Neutrophil (primary cell): Measurements from ENCODE around the gene PRCC.

ENCODE experiments used
- H3K27ac ChIP-seq: fragments of 200-600 bp; sonication (generic); 2 replicates; pipeline ENCODE4 v1.5.1; 2016; ENCODE audit warnings: mild to moderate bottlenecking, moderate library complexity
- H3K27me3 ChIP-seq: fragments of 200-600 bp; sonication (generic); 2 replicates; pipeline ENCODE4 v1.6.0; 2016; ENCODE audit warnings: mild to moderate bottlenecking
- H3K36me3 ChIP-seq: fragments of 200-600 bp; sonication (generic); 2 replicates; pipeline ENCODE4 v1.5.1; 2017
- H3K4me1 ChIP-seq, 2 experiments: fragments of 200-600 bp in 1 of 2; sonication (generic) in 1 of 2; 1 replicate in 1 of 2; 2 replicates in 1 of 2; pipeline versions ENCODE4 v1.5.1 to v1.6.1; 2013 to 2016; ENCODE audit warnings: low read depth in 1 of 2, low read length in 1 of 2, mild to moderate bottlenecking in 1 of 2, moderate library complexity in 1 of 2; ENCODE audit not compliant: control insufficient read depth in 1 of 2, insufficient read depth in 1 of 2
- H3K4me3 ChIP-seq, 2 experiments: fragments of 200-600 bp in 1 of 2; sonication (generic) in 1 of 2; 1 replicate in 1 of 2; 2 replicates in 1 of 2; pipeline ENCODE4 v1.5.1; 2013 to 2016; ENCODE audit warnings: low read depth in 1 of 2, low read length in 1 of 2, mild to moderate bottlenecking in 1 of 2, moderate library complexity in 1 of 2
- H3K9me3 ChIP-seq: fragments of 200-600 bp; sonication (generic); 2 replicates; pipeline ENCODE4 v1.5.1; 2016
- TF ChIP-seq, protein P1 (sequence below): fragments of 200-600 bp; sonication (generic); IDR thresholded peaks from 2 replicates; pipeline ENCODE4 v1.5.1; 2016; ENCODE audit warnings: antibody characterized with exemption

PRCC gene

DNA sequence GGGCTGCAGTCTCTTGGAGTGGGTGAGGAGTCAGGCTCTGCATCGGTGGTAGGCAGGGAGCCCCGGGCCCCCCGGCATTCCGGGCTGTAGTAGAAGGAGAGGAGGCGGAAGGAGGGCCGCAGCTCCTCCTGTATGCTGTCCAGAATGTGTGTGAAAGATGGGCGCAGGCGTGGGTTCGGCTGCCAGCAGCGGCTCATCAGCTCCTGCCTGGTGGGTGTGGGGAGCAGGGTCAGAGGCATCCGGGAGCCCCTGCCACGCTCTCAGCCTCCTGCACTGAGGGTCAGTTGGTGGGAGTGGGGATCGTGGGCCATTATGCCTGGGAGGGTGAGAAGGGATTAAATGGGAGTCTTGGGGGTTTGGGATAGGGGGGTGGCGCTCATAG lies 73.6 kb downstream of the PRCC start:
- Histone ChIP-seq H3K36me3 (no peaks in the 10 kb centered on the region), H3K27ac (no peak overlapping the region), H3K27me3 (peaks cover 98% of the 10 kb centered on the region), H3K4me3 (no peak overlapping the region), H3K9me3 (no peaks in the 10 kb centered on the region), H3K4me1 (peaks cover 0 to 4% of the 10 kb centered on the region in 2 experiments)
- TF ChIP-seq, protein P1, sequence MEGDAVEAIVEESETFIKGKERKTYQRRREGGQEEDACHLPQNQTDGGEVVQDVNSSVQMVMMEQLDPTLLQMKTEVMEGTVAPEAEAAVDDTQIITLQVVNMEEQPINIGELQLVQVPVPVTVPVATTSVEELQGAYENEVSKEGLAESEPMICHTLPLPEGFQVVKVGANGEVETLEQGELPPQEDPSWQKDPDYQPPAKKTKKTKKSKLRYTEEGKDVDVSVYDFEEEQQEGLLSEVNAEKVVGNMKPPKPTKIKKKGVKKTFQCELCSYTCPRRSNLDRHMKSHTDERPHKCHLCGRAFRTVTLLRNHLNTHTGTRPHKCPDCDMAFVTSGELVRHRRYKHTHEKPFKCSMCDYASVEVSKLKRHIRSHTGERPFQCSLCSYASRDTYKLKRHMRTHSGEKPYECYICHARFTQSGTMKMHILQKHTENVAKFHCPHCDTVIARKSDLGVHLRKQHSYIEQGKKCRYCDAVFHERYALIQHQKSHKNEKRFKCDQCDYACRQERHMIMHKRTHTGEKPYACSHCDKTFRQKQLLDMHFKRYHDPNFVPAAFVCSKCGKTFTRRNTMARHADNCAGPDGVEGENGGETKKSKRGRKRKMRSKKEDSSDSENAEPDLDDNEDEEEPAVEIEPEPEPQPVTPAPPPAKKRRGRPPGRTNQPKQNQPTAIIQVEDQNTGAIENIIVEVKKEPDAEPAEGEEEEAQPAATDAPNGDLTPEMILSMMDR, result no peak

DNA sequence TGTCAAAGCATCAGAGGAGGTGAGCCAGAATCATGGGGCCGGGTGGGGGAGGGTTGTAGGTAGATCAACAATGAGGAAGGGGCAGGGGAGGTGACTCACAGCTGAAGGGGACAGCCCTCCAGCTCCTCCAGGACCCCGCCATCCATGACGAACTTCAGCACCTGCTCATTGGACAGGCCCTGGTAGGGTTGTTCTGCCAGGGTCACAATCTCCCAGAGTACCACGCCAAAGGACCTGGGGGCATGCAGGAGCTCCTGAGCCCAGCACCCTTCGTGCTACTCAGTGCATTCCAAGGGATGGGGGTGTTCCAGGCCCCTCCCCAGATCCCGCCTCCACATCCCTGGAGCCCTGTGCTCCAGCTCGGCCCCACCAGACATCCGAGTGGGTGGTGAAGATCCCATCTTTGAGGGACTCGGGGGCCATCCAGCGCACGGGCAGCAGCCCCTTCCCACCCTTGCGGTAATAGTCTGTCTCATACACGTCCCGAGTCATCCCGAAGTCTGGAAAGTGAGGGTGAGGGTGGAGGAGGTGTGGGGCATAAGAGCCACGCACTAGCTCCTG lies 74.0 kb downstream of the PRCC start:
- H3K27me3 ChIP-seq, result peaks cover 98% of the 10 kb centered on the region
- no peaks in the 10 kb centered on the region for H3K9me3 ChIP-seq
- H3K36me3 ChIP-seq, result no peaks in the 10 kb centered on the region
- TF ChIP-seq, protein P1, result no peak
- peaks cover 0 to 4% of the 10 kb centered on the region in 2 experiments for H3K4me1 ChIP-seq
- no peak overlapping the region for H3K27ac ChIP-seq
- no peak overlapping the region for H3K4me3 ChIP-seq

DNA sequence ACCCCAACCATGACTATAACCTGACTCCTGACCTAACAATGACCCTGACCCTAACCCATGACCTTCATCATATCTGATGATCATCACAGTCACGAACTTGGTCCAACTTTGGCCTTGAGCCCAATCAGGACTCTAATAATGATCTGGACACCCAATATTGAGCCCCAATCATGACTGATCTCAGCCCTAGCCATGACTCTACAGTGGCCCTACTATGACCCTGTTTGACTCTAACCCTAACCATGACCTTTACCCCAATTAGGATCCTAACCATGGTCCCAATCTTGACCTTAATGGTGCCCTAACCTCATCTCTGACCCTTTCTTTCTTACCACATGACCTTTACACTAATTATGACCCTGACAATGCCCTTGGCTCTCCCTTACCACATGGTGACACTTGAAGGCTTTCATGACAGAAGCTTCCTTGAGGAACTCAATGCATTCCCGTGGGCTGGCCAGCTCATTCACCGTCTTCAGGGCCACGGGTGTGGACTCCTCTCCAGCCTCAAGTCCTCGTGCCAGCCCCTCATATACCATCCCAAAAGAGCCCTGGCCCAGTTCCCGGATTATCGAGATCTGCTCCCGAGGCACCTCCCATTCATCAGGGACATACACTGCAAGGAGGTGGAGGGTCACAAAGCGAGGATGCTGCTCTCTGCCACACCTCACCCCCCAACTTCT lies 75.4 kb downstream of the PRCC start:
- TF ChIP-seq, protein P1, result no peak
- Histone ChIP-seq H3K36me3 (no peaks in the 10 kb centered on the region), H3K9me3 (no peaks in the 10 kb centered on the region), H3K4me1 (peaks cover 0 to 4% of the 10 kb centered on the region in 2 experiments), H3K27me3 (peaks cover 98% of the 10 kb centered on the region), H3K4me3 (no peak overlapping the region), H3K27ac (no peak overlapping the region)

DNA sequence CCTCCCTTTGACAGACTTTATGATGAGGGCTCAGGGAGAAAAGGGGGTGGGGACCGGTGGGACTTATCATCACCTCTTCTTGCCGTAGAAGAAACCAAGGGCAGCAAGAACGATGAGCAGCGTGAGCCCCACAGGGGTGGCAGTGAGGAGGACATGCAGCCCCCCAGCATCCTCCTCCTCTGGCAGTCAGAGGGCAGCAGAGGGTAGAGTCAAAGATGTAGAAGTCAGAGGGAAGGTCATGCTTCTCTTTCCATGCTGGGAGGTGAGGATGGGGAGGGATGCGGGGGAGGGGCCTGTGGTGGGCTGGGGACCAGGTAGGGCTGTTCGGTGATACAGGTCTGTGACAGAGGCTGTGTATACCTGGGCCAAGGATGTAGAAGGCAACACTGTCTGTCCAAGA lies 76.8 kb downstream of the PRCC start:
- TF ChIP-seq, protein P1, result no peak
- Histone ChIP-seq H3K4me3 (no peak overlapping the region), H3K36me3 (no peaks in the 10 kb centered on the region), H3K27me3 (peaks cover 100% of the 10 kb centered on the region), H3K9me3 (no peaks in the 10 kb centered on the region), H3K27ac (no peak overlapping the region), H3K4me1 (peaks cover 0 to 4% of the 10 kb centered on the region in 2 experiments)

DNA sequence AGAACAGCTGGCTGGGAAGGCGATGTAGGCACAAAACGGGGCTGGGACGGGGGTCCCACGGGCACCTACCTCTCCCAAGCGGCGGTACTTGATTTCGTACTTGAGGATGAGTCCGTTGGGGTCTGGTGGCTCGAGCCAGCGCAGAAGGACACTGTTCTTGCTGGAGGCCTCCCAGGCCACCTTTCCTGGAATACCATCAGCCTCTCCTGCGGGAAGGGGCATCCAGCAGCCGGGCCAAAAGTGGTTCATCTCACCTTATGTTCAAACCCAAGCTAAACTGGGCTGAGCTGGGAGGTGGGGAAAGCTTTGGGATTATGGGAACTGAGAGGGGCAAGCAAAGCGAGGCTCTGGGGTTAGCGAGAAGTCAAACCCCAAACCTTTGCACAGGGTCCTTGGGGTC lies 77.3 kb downstream of the PRCC start:
- Histone ChIP-seq H3K27me3 (peaks cover 100% of the 10 kb centered on the region), H3K36me3 (no peaks in the 10 kb centered on the region), H3K9me3 (no peaks in the 10 kb centered on the region), H3K4me1 (peaks cover 0 to 4% of the 10 kb centered on the region in 2 experiments), H3K4me3 (no peak overlapping the region), H3K27ac (no peak overlapping the region)
- TF ChIP-seq, protein P1, result no peak
